ENCODE measurements around the gene CYP2E1. TPM values are rescaled to one million over a fixed set of nuclear protein-coding genes. Genes with fewer than 3 reads are reported as not detected.
"Not testable (repeated sequence)": the region's sequence is repeated elsewhere in the genome, so short reads cannot be mapped to it uniquely, and the experiment has no call there.

CYP2E1 gene
- total RNA-seq, 1 donor from 2014 or later, result under 0.01 TPM

DNA sequence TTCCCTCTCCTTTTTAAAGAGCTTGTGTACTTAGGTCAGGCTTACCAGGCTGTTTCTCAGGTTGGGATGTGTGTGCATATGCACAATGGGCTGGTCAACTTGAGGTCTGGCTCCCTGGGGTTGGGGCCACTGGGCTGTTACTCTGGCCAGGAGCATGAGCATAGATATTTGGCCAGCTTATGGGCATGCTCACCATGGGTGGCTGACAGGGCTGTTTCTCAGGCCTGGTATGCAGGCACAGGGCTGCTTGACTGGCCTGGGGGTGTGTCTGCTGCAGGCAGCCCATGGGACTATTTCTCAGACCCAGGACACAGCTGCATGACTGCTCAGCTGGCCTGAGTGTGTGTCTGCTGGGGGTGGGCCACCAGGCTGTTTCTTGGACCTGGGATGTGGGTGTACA lies 38.8 kb upstream of the CYP2E1 start:
- DNase-seq (ENCODE audit: low read depth) (no peak), FAIRE-seq (no peak)
- TF ChIP-seq, protein P1, sequence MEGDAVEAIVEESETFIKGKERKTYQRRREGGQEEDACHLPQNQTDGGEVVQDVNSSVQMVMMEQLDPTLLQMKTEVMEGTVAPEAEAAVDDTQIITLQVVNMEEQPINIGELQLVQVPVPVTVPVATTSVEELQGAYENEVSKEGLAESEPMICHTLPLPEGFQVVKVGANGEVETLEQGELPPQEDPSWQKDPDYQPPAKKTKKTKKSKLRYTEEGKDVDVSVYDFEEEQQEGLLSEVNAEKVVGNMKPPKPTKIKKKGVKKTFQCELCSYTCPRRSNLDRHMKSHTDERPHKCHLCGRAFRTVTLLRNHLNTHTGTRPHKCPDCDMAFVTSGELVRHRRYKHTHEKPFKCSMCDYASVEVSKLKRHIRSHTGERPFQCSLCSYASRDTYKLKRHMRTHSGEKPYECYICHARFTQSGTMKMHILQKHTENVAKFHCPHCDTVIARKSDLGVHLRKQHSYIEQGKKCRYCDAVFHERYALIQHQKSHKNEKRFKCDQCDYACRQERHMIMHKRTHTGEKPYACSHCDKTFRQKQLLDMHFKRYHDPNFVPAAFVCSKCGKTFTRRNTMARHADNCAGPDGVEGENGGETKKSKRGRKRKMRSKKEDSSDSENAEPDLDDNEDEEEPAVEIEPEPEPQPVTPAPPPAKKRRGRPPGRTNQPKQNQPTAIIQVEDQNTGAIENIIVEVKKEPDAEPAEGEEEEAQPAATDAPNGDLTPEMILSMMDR (IDR thresholded peaks at IDR 0.05; ENCODE audit: insufficient read depth, low read length, severe bottlenecking), result no peak
- no peaks in the 10 kb centered on the region for H3K36me3 ChIP-seq (ENCODE audit: control insufficient read depth, insufficient read depth, low read length)
- no peak overlapping the region for H3K4me3 ChIP-seq (ENCODE audit: low read depth, low read length)
- no peaks in the 10 kb centered on the region for H3K27me3 ChIP-seq (ENCODE audit: control insufficient read depth, insufficient read depth, low read length)

DNA sequence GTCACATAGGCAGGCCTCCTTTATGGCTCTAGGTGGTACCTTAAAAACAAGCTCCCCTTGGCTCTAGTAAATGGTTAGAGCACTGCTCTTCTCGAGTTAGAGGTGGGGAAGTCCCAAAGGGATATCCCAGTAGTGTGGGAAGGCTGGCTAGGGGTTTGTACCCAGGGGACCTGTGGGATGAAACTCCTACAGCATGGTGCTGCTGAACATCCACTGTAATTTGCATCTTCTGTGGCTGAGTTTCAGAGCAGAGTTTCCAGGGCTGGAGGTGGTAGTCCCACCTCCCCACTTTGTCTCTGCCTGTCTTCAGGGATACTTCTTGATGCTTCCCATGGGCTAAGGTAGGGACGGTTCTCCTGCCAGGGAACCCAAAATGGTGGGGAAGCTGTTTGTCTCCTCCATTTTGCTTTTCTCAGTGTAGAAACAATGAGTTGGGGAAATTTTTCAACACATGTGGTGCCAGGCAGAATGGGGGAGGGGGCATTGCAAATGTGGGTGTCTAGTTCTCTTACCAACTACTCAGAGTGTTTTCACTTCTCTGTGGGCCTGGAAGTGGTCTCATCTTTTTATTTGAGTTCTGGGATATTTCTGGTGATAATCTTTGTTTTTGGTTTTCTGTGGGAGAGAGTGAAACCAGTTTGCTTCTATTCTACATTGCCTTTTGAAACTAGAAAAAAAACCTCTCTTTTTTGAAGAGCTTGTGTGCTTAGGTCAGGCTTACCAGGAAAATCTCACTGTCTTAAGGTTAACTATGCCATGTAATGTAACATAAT lies 37.2 kb upstream of the CYP2E1 start:
- TF ChIP-seq, protein P1 (IDR thresholded peaks at IDR 0.05; ENCODE audit: insufficient read depth, low read length, severe bottlenecking), result no peak
- no peaks in the 10 kb centered on the region for H3K27me3 ChIP-seq (ENCODE audit: control insufficient read depth, insufficient read depth, low read length)
- FAIRE-seq (no peak), DNase-seq (ENCODE audit: low read depth) (no peak)
- no peaks in the 10 kb centered on the region for H3K36me3 ChIP-seq (ENCODE audit: control insufficient read depth, insufficient read depth, low read length)
- no peak overlapping the region for H3K4me3 ChIP-seq (ENCODE audit: low read depth, low read length)

DNA sequence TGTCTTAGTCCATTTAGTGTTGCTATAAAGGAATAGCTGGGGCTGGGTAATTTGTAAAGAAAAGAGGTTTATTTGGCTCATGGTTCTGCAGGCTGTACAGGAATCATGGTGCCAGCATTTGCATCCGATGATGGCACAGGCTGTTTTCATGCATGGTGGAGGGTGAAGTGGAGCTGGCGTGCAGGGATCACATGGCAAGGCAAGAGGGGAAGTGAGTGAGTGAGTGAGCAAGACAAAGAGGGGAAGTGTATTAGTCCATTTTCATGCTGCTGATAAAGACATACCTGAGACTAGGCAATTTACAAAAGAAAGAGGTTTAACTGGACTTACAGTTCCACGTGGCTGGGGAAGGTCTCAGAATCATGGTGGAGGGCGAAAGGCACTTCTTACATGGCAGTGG lies 33.6 kb upstream of the CYP2E1 start:
- DNase-seq (ENCODE audit: low read depth); H3K27me3 ChIP-seq (ENCODE audit: control insufficient read depth, insufficient read depth, low read length); H3K36me3 ChIP-seq (ENCODE audit: control insufficient read depth, insufficient read depth, low read length); FAIRE-seq; H3K4me3 ChIP-seq (ENCODE audit: low read depth, low read length): not testable (repeated sequence)

DNA sequence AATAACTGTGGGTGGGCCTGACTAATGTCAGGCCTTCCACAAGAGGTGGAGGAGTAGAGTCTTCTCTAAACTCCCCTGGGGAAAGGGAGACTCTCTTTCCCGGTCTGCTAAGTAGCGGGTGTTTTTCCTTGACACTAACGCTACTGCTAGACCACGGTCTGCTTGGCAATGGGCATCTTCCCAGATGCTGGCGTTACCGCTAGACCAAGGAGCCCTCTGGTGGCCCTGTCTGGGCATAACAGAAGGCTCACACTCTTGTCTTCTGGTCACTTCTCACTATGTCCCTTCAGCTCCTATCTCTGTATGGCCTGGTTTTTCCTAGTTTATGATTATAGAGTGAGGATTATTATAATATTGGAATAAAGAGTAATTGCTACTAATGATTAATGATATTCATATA lies 29.8 kb upstream of the CYP2E1 start:
- H3K4me3 ChIP-seq (ENCODE audit: low read depth, low read length); FAIRE-seq; DNase-seq (ENCODE audit: low read depth); H3K36me3 ChIP-seq (ENCODE audit: control insufficient read depth, insufficient read depth, low read length); H3K27me3 ChIP-seq (ENCODE audit: control insufficient read depth, insufficient read depth, low read length): not testable (repeated sequence)

- H3K36me3 ChIP-seq (ENCODE audit: control insufficient read depth, insufficient read depth, low read length); H3K4me3 ChIP-seq (ENCODE audit: low read depth, low read length); FAIRE-seq; DNase-seq (ENCODE audit: low read depth); H3K27me3 ChIP-seq (ENCODE audit: control insufficient read depth, insufficient read depth, low read length): not testable (repeated sequence)
These were observed 28.0 kb upstream of the CYP2E1 start for GRCh38 chr10:133499176-133499575.

GRCh38 chr10:133500897-133501296 lies 26.3 kb upstream of the CYP2E1 start:
- not testable (repeated sequence) for H3K27me3 ChIP-seq (ENCODE audit: control insufficient read depth, insufficient read depth, low read length); FAIRE-seq

GRCh38 chr10:133509700-133510099 lies 17.5 kb upstream of the CYP2E1 start:
- TF ChIP-seq, protein P1 (IDR thresholded peaks at IDR 0.05; ENCODE audit: insufficient read depth, low read length, severe bottlenecking), result no peak
- no peak overlapping the region for H3K4me3 ChIP-seq (ENCODE audit: low read depth, low read length)
- FAIRE-seq (no peak), DNase-seq (ENCODE audit: low read depth) (no peak)
- no peaks in the 10 kb centered on the region for H3K27me3 ChIP-seq (ENCODE audit: control insufficient read depth, insufficient read depth, low read length)
- no peaks in the 10 kb centered on the region for H3K36me3 ChIP-seq (ENCODE audit: control insufficient read depth, insufficient read depth, low read length)

More at GRCh38 chr10:133500897-133501296, 26.3 kb upstream of the CYP2E1 start:
- not testable (repeated sequence) for H3K4me3 ChIP-seq (ENCODE audit: low read depth, low read length); H3K36me3 ChIP-seq (ENCODE audit: control insufficient read depth, insufficient read depth, low read length); DNase-seq (ENCODE audit: low read depth)

GRCh38 chr10:133511408-133511807 lies 15.8 kb upstream of the CYP2E1 start:
- FAIRE-seq, result no peak
- Histone ChIP-seq H3K27me3 (ENCODE audit: control insufficient read depth, insufficient read depth, low read length) (no peaks in the 10 kb centered on the region), H3K36me3 (ENCODE audit: control insufficient read depth, insufficient read depth, low read length) (no peaks in the 10 kb centered on the region)

More at GRCh38 chr10:133511408-133511807, 15.8 kb upstream of the CYP2E1 start:
- no peak for DNase-seq (ENCODE audit: low read depth)
- TF ChIP-seq, protein P1 (IDR thresholded peaks at IDR 0.05; ENCODE audit: insufficient read depth, low read length, severe bottlenecking), result no peak
- H3K4me3 ChIP-seq (ENCODE audit: low read depth, low read length), result no peak overlapping the region
